ENCODE results near the gene MITF. TPM values are rescaled to one million over a fixed set of nuclear protein-coding genes. Genes with fewer than 3 reads are reported as not detected.

The MITF gene
- total and polyA plus RNA-seq, 9 donors = 5.7 to 9.6 (median 7.4) TPM

DNA sequence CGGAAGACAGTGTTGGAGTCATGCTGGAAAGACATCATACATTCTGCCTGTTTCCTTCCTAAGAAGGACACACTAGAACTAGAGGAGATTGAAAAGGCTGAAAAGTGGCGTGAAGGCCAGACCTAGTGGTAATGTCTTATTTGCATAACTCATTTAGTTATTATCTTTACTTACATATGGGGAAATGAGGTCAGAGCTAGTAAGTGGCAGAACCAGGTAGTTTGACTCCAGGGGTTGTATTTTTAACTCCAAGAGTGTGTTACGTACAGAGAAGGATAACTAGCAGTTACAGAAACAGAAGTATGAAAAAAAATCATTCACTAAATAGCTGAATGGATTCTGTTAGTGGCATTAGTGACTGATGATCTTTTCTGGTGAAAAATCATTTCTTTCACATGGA lies 108.0 kb downstream of the MITF start:
- H3K9me3 ChIP-seq (replicated peaks; ENCODE audit: control insufficient read depth, low read depth, low read length) = no peaks in the 10 kb centered on the region
- WGBS (ENCODE audit: insufficient coverage) = no CpG with 5 or more reads among the region's 3 CpGs
- no peak for DNase-seq
- no peaks in the 10 kb centered on the region for H3K27me3 ChIP-seq (ENCODE audit: control insufficient read depth, insufficient read depth, low read length)
- no peak overlapping the region for H3K27ac ChIP-seq (ENCODE audit: low read length)
- H3K36me3 ChIP-seq (ENCODE audit: control insufficient read depth, insufficient read depth, low read length) = no peaks in the 10 kb centered on the region
- no peaks in the 10 kb centered on the region for H3K4me1 ChIP-seq (ENCODE audit: control insufficient read depth, insufficient read depth, low read length)
- no peak overlapping the region for H3K4me3 ChIP-seq (ENCODE audit: low read length)

DNA sequence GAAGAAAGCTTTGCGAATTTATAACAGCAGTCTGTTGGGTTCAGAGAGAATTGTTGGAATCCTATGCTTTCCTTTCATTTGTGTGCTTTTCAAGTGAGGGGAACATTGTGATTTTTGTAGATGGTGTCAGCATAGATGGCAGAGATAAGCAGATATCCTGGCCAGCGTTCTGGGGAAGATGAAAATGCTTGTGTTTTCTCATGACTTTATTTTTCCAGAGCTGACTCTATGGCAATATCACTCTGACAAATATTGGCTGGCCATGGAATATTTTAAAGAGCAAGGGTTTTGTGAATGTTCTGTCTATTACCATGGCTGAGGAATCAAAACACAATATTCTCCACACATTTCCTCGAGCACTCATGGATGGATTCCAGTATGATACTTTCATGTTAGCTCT lies 108.8 kb downstream of the MITF start:
- DNase-seq = peak; percentile 81
- no CpG with 5 or more reads among the region's 3 CpGs for WGBS (ENCODE audit: insufficient coverage)
- H3K4me3 ChIP-seq (ENCODE audit: low read length) = no peak overlapping the region
- no peak overlapping the region for H3K27ac ChIP-seq (ENCODE audit: low read length)
- no peaks in the 10 kb centered on the region for H3K4me1 ChIP-seq (ENCODE audit: control insufficient read depth, insufficient read depth, low read length)
- H3K9me3 ChIP-seq (replicated peaks; ENCODE audit: control insufficient read depth, low read depth, low read length) = no peaks in the 10 kb centered on the region
- no peaks in the 10 kb centered on the region for H3K27me3 ChIP-seq (ENCODE audit: control insufficient read depth, insufficient read depth, low read length)
- no peaks in the 10 kb centered on the region for H3K36me3 ChIP-seq (ENCODE audit: control insufficient read depth, insufficient read depth, low read length)

DNA sequence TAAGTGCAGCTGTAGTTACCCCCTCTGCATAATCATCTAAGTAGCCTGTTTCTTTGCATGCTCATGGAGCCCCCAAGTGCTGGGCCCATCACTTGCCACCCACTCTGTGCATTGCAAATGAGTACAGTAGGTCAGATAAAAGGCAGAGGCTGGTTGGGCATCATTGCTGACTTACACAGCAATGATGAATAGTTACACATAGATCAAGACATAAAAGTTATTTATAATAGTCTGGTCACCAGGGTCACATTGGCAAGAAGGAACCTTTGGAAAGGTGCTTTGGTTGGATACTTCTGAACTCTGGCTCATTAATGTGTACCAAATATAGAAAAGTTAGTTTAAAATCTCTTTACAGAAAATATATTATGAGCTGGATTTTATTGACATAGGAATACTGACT lies 111.6 kb downstream of the MITF start:
- H3K36me3 ChIP-seq (ENCODE audit: control insufficient read depth, insufficient read depth, low read length) = no peaks in the 10 kb centered on the region
- no peaks in the 10 kb centered on the region for H3K9me3 ChIP-seq (replicated peaks; ENCODE audit: control insufficient read depth, low read depth, low read length)
- DNase-seq = no peak
- no peak overlapping the region for H3K4me3 ChIP-seq (ENCODE audit: low read length)
- H3K27ac ChIP-seq (ENCODE audit: low read length) = no peak overlapping the region
- no peaks in the 10 kb centered on the region for H3K4me1 ChIP-seq (ENCODE audit: control insufficient read depth, insufficient read depth, low read length)
- no peaks in the 10 kb centered on the region for H3K27me3 ChIP-seq (ENCODE audit: control insufficient read depth, insufficient read depth, low read length)

DNA sequence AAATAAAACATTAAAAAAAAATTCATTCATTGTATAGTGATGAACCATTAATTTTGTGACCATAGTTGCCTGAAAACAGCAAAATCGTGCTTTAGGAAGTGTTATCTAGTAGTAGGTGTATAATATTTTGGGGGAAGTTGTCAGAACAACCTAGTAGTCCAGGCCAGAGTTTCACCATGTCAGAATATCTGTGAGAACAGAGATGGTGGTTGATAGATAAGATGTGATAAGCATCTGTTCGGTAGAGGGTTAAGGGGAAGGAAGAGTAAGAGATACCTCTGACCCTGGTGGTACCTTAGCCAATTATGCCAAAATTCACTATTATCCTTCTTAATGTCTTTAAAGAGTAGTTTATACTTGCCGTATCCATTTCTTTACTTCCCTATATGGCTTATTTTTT lies 113.8 kb downstream of the MITF start:
- DNase-seq = no peak
- Histone ChIP-seq H3K4me3 (ENCODE audit: low read length) (no peak overlapping the region), H3K27me3 (ENCODE audit: control insufficient read depth, insufficient read depth, low read length) (no peaks in the 10 kb centered on the region), H3K36me3 (ENCODE audit: control insufficient read depth, insufficient read depth, low read length) (no peaks in the 10 kb centered on the region), H3K4me1 (ENCODE audit: control insufficient read depth, insufficient read depth, low read length) (no peaks in the 10 kb centered on the region), H3K9me3 (replicated peaks; ENCODE audit: control insufficient read depth, low read depth, low read length) (no peaks in the 10 kb centered on the region), H3K27ac (ENCODE audit: low read length) (no peak overlapping the region)
- no CpG with 5 or more reads among the region's 3 CpGs for WGBS (ENCODE audit: insufficient coverage)

DNA sequence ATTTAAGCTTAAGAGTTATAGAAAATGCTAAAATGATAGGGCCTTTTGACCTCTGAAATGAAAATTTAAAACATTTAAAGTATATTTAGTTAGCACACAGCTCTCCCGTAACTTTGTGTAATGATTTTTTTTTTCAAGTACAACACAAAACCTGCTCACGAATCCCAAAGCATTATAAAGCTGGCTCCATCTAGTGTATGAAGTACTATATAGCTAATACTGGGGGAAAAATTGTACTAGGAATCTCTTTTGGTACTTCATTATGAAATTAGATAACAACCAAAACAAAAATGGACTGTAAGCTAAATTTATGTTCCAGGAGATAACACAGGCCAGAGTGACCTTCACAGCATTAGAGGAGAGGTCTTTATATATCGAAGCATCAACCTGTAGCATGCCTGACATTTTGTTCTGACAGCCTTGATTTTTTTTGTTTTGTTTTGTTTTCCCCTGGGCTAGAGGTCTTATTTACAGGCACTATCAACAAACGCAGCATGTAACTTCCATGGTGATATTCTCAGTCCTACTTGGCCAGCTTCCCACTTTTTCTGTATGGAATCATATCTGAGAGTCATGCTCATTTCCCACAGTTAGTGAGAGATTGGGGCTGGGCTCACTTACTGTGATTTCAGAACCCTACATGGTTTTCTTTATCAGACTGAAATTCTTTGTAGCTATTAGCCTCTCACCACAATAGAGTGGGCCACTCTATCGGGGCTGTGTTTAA lies 116.3 kb downstream of the MITF start:
- H3K9me3 ChIP-seq (replicated peaks; ENCODE audit: control insufficient read depth, low read depth, low read length) = no peaks in the 10 kb centered on the region
- no peaks in the 10 kb centered on the region for H3K27me3 ChIP-seq (ENCODE audit: control insufficient read depth, insufficient read depth, low read length)
- WGBS (ENCODE audit: insufficient coverage) = 40% methylated on average over 1 of the region's 5 CpGs
- no peaks in the 10 kb centered on the region for H3K4me1 ChIP-seq (ENCODE audit: control insufficient read depth, insufficient read depth, low read length)
- H3K4me3 ChIP-seq (ENCODE audit: low read length) = no peak overlapping the region
- H3K36me3 ChIP-seq (ENCODE audit: control insufficient read depth, insufficient read depth, low read length) = no peaks in the 10 kb centered on the region
- H3K27ac ChIP-seq (ENCODE audit: low read length) = no peak overlapping the region
- peak; percentile 55 for DNase-seq

DNA sequence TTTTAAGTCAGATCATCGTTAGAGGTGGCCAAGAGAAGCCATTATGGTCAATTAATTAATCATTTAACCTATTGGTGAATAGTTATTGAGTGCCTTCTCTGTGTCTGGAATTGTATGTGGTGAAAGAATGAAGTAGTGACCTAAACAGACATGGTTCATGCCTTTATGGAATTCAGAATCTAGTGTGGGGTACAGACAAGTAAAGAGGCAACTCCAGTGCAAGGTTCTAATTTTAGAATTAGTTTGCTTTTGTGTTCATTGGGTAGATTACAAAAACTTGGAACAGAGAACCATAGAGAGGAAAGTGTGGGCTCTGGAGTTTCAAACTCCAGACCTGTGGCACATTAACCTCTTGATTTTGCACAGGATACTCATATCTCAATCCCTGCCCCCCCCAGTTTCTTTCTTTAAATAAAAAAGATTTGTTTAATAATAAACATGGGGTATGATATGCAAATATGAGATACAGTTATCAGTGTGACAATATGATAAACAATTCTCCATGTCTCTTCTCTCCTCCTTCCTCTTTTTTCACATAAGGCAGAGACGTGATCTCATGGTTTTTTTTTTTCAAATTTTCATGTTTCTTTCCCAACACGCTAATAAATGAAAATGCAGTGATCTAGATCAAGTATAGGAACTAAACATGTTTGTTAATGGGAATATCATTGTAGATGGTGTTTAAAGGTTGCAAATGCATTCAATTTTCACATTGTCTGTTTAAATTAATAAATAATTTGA lies 117.9 kb downstream of the MITF start:
- Histone ChIP-seq H3K9me3 (replicated peaks; ENCODE audit: control insufficient read depth, low read depth, low read length) (no peaks in the 10 kb centered on the region), H3K27ac (ENCODE audit: low read length) (no peak overlapping the region), H3K36me3 (ENCODE audit: control insufficient read depth, insufficient read depth, low read length) (no peaks in the 10 kb centered on the region), H3K27me3 (ENCODE audit: control insufficient read depth, insufficient read depth, low read length) (no peaks in the 10 kb centered on the region), H3K4me3 (ENCODE audit: low read length) (no peak overlapping the region), H3K4me1 (ENCODE audit: control insufficient read depth, insufficient read depth, low read length) (no peaks in the 10 kb centered on the region)
- no peak for DNase-seq
- WGBS (ENCODE audit: insufficient coverage) = no CpG with 5 or more reads among the region's 3 CpGs

DNA sequence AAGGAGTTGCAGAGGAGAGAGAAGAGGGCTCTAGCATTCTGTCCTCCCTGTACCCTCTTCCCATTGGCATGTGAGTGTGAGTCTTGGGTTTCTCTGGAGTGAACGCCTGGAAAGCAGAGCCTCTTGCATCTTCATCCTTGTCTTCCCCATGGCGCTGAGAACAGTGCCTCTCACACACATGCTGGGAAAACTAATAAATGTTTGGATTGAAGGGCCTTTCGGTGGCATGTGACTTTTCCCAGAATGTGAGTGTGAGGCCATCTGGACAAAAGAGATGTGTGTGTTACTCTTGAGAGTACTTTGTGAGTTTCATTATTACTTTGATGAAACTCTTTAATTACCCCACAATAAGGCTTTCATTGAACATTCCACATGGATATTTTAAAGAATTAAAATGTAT lies 122.3 kb downstream of the MITF start:
- H3K9me3 ChIP-seq (replicated peaks; ENCODE audit: control insufficient read depth, low read depth, low read length) = no peaks in the 10 kb centered on the region
- no peak for DNase-seq
- H3K4me1 ChIP-seq (ENCODE audit: control insufficient read depth, insufficient read depth, low read length) = peaks cover 4% of the 10 kb centered on the region
- WGBS (ENCODE audit: insufficient coverage) = no CpG with 5 or more reads among the region's 3 CpGs
- no peaks in the 10 kb centered on the region for H3K36me3 ChIP-seq (ENCODE audit: control insufficient read depth, insufficient read depth, low read length)
- H3K4me3 ChIP-seq (ENCODE audit: low read length) = no peak overlapping the region
- no peaks in the 10 kb centered on the region for H3K27me3 ChIP-seq (ENCODE audit: control insufficient read depth, insufficient read depth, low read length)
- no peak overlapping the region for H3K27ac ChIP-seq (ENCODE audit: low read length)

DNA sequence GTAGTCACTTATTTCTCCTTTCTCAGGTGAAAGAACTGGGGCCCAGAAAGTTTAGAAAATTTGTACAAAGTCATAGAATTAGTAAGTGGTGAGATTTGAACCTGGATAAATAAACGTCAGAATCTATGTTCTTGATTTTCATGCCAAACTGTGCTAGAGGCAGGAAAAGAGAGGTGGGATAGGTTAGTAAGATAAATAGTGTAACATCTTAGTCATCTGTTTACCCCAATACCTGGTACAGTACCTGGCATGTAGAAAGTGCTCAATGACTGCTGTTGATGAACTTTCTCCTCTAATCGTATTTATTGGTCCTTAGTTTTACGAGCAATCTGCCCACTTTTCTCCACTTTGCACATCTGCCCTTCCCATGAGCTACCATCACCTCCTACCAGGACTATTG lies 124.9 kb downstream of the MITF start:
- peaks cover 4% of the 10 kb centered on the region for H3K4me1 ChIP-seq (ENCODE audit: control insufficient read depth, insufficient read depth, low read length)
- no peaks in the 10 kb centered on the region for H3K27me3 ChIP-seq (ENCODE audit: control insufficient read depth, insufficient read depth, low read length)
- H3K9me3 ChIP-seq (replicated peaks; ENCODE audit: control insufficient read depth, low read depth, low read length) = no peaks in the 10 kb centered on the region
- DNase-seq = no peak
- 91% methylated on average over 2 of the region's 3 CpGs for WGBS (ENCODE audit: insufficient coverage)
- no peak overlapping the region for H3K27ac ChIP-seq (ENCODE audit: low read length)
- H3K4me3 ChIP-seq (ENCODE audit: low read length) = no peak overlapping the region
- H3K36me3 ChIP-seq (ENCODE audit: control insufficient read depth, insufficient read depth, low read length) = no peaks in the 10 kb centered on the region

DNA sequence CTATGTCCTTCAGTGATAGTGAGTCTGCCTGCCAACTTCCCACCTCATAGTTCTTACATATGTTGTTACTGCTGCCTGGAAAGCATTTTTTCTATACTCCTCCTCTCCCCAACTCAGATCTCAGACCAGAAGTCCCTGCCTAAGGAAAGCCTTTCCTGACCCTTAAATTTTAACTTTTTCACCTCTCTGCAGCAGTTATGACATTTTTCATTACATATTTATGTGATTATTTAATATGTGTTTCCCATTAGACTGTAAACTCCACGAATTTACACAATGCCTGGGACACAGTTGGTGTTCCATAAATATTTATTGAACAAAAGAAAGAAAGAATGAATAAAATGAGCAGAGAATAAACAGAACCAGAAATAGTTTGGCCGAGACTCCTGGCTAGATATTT lies 125.5 kb downstream of the MITF start:
- H3K9me3 ChIP-seq (replicated peaks; ENCODE audit: control insufficient read depth, low read depth, low read length) = no peaks in the 10 kb centered on the region
- peaks cover 4% of the 10 kb centered on the region for H3K4me1 ChIP-seq (ENCODE audit: control insufficient read depth, insufficient read depth, low read length)
- H3K36me3 ChIP-seq (ENCODE audit: control insufficient read depth, insufficient read depth, low read length) = no peaks in the 10 kb centered on the region
- WGBS (ENCODE audit: insufficient coverage) = no CpG with 5 or more reads among the region's 2 CpGs
- H3K4me3 ChIP-seq (ENCODE audit: low read length) = no peak overlapping the region
- H3K27me3 ChIP-seq (ENCODE audit: control insufficient read depth, insufficient read depth, low read length) = no peaks in the 10 kb centered on the region
- H3K27ac ChIP-seq (ENCODE audit: low read length) = no peak overlapping the region
- no peak for DNase-seq

DNA sequence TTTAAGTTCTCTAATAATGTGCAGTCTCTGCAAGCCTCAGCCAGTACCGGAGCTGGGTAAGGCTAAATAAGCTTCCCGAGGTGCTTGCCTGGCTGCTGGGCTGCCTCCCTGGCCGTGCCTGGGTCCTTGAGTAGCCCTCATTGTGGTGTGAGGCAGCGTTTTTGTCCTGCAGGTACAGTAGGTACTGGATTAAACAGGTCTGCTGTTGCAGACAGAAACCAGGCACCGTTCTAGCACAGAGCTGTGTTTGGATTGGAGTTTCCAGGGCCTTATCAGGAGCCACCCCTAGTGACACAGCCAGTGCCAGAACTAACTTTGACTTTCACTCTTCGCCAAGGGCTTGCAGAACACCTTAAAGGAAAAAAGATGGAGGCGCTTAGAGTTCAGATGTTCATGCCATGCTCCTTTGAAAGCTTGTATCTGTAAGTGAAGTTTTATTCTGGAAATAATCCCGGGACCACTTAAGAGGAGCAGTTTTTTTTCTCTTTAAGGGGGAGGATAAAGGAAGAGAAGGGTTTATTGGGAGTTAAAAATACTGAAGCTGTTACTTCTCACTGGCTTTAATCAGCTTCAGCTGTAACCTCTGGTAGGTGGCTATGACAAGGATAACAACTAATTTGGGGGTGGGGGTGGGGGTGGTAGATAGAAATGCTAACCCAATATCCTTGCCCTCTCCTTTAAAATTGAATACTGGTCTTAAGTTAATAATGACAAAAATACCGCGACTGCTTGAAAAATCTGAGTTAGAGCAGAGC lies 126.8 kb downstream of the MITF start:
- Histone ChIP-seq H3K4me3 (ENCODE audit: low read length) (no peak overlapping the region), H3K36me3 (ENCODE audit: control insufficient read depth, insufficient read depth, low read length) (no peaks in the 10 kb centered on the region), H3K27me3 (ENCODE audit: control insufficient read depth, insufficient read depth, low read length) (no peaks in the 10 kb centered on the region), H3K4me1 (ENCODE audit: control insufficient read depth, insufficient read depth, low read length) (peaks cover 4% of the 10 kb centered on the region), H3K27ac (ENCODE audit: low read length) (no peak overlapping the region), H3K9me3 (replicated peaks; ENCODE audit: control insufficient read depth, low read depth, low read length) (no peaks in the 10 kb centered on the region)
- DNase-seq = no peak
- 16% methylated on average over 7 of the region's 10 CpGs for WGBS (ENCODE audit: insufficient coverage)

Data from muscle of leg (tissue), 11 donors.